Measurements from ENCODE around the gene SCGB3A1.

- TF ChIP-seq CTCF (IDR thresholded peaks at IDR 0.05) (no peak), POLR2A (IDR thresholded peaks at IDR 0.05) (no peak)
Observed at GRCh38 chr5:180630426-180630825, 39.1 kb upstream of the SCGB3A1 start.
